Lung (tissue), 12 donors: Measurements from ENCODE around the gene CYSRT1. TPM values are rescaled to one million over a fixed set of nuclear protein-coding genes. Genes with fewer than 3 reads are reported as not detected.

ENCODE experiments used
- ATAC-seq: fragments of 200-7000 bp; cut with Tn5 transposase; one replicate; pipeline ENCODE4 v1.9.1; 2020; ENCODE audit warnings: moderate number of reproducible peaks; ENCODE audit not compliant: insufficient read depth, low FRiP score
- DNase-seq, 3 donors: peaks; one replicate each; pipeline ENCODE4 v3.0.0-alpha.2; 2013 to 2017
- H3K27ac ChIP-seq, 2 donors: one replicate each; pipeline ENCODE4 v1.5.1; 2013; ENCODE audit warnings: mild to moderate bottlenecking in 2 of 2, moderate library complexity in 2 of 2, control low read depth in 1 of 2, inconsistent platforms in 1 of 2, low read depth in 1 of 2, low read length in 1 of 2
- H3K27me3 ChIP-seq, 3 donors: one replicate each; pipeline ENCODE4 v1.5.1; 2013; ENCODE audit warnings: low read length in 2 of 3; ENCODE audit not compliant: control insufficient read depth in 3 of 3, insufficient read depth in 3 of 3
- H3K36me3 ChIP-seq, 4 donors: one replicate each; pipeline ENCODE4 v1.5.1; 2013; ENCODE audit warnings: low read length in 4 of 4, mild to moderate bottlenecking in 1 of 4, moderate library complexity in 1 of 4; ENCODE audit not compliant: control insufficient read depth in 4 of 4, insufficient read depth in 4 of 4
- H3K4me1 ChIP-seq, 5 donors: one replicate each; pipeline ENCODE4 v1.5.1; 2013; ENCODE audit warnings: low read length in 5 of 5, mild to moderate bottlenecking in 2 of 5, moderate library complexity in 1 of 5; ENCODE audit not compliant: control insufficient read depth in 5 of 5, insufficient read depth in 5 of 5
- H3K4me3 ChIP-seq: one replicate; pipeline ENCODE4 v1.5.1; 2013; ENCODE audit warnings: mild to moderate bottlenecking, control low read depth, moderate library complexity
- H3K9ac ChIP-seq, 2 donors: one replicate each; pipeline ENCODE4 v1.5.1; 2013; ENCODE audit warnings: low read length in 2 of 2, control low read depth in 1 of 2; ENCODE audit not compliant: insufficient read depth in 1 of 2
- H3K9me3 ChIP-seq, 4 donors: one replicate each; pipeline ENCODE4 v1.5.1; 2013; ENCODE audit warnings: low read length in 3 of 4, mild to moderate bottlenecking in 1 of 4, moderate library complexity in 1 of 4; ENCODE audit not compliant: control insufficient read depth in 4 of 4, insufficient read depth in 3 of 4
- WGBS, 2 donors: extraction: QIAGEN DNeasy Blood & Tissue Kit; methylation state at CpG; one replicate each; pipeline ENCODE4 v1.1.7; 2013; 5-methylcytosine and 5-hydroxymethylcytosine counted together
- polyA plus RNA-seq, 2 donors: library from polyadenylated mRNA; stranded (reverse); fragments of 200-250 nt; gene quantifications; one replicate each; pipeline ENCODE4 v1.2.1, GENCODE V29; 2013
- total RNA-seq, 2 donors: library from RNA; depleted of rRNA in 1 of 2; stranded (reverse); fragments of >200 nt in 1 of 2; gene quantifications; one replicate each; pipeline ENCODE4 v1.2.1, GENCODE V29; 2014 to 2021
- TF ChIP-seq, protein P1 (sequence below): IDR thresholded peaks from 2 replicates; pipeline ENCODE4 v1.5.1; 2012; ENCODE audit warnings: mild to moderate bottlenecking; ENCODE audit errors: control extremely low read depth, extremely low read depth
- donor health status: control.
- donor health status: control.
- donor health status: Bipolar disorder and iron deficiency.
- donor health status: healthy.
- donor health status: DM: yes; HTN: yes; CAD: no.

CYSRT1 gene
- total and polyA plus RNA-seq, 4 donors, result 0.70 to 2.7 (median 0.92) TPM; not detected in 1

DNA sequence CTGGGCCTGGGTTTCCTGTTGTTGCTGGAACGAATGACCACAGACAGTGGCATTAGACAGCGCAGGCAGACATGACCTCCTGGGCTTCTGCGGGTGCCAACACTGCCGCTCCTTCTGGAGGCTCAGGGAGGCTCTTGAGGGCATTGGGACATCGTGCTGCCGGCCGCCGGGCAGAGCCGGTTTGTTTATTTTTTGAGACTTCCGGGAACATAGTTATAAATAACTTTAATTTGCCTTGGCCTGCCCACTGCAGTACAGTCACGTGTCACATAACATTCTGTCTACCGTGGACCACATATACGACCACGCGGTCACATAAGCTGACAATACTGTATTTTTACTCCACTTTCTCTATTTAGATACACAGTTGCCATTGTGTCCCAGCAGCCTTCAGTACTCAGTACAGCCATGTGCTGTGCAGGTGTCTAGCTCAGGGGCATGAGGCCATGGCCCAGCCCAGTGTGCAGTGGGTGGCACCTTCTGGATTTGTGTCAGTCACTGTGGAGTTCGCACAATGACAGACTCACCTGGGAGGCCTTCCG lies 44.3 kb downstream of the CYSRT1 start:
- DNase-seq (peak; percentile 28 to 57 (median 47)), ATAC-seq (peak; percentile 47)
- Histone ChIP-seq H3K4me1 (peaks cover under 1 to 20% (median 4%) of the 10 kb centered on the region in 5 donors), H3K36me3 (peaks cover 11 to 41% (median 15%) of the 10 kb centered on the region in 4 donors), H3K9ac (no peak overlapping the region), H3K9me3 (no peaks in the 10 kb centered on the region), H3K27me3 (no peaks in the 10 kb centered on the region), H3K4me3 (no peak overlapping the region), H3K27ac (peak overlapping the region; percentile 64 to 94)
- 27 to 61% methylated on average over 17 of the region's 17 CpGs for WGBS, 2 donors
- TF ChIP-seq, protein P1, sequence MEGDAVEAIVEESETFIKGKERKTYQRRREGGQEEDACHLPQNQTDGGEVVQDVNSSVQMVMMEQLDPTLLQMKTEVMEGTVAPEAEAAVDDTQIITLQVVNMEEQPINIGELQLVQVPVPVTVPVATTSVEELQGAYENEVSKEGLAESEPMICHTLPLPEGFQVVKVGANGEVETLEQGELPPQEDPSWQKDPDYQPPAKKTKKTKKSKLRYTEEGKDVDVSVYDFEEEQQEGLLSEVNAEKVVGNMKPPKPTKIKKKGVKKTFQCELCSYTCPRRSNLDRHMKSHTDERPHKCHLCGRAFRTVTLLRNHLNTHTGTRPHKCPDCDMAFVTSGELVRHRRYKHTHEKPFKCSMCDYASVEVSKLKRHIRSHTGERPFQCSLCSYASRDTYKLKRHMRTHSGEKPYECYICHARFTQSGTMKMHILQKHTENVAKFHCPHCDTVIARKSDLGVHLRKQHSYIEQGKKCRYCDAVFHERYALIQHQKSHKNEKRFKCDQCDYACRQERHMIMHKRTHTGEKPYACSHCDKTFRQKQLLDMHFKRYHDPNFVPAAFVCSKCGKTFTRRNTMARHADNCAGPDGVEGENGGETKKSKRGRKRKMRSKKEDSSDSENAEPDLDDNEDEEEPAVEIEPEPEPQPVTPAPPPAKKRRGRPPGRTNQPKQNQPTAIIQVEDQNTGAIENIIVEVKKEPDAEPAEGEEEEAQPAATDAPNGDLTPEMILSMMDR, result no peak

DNA sequence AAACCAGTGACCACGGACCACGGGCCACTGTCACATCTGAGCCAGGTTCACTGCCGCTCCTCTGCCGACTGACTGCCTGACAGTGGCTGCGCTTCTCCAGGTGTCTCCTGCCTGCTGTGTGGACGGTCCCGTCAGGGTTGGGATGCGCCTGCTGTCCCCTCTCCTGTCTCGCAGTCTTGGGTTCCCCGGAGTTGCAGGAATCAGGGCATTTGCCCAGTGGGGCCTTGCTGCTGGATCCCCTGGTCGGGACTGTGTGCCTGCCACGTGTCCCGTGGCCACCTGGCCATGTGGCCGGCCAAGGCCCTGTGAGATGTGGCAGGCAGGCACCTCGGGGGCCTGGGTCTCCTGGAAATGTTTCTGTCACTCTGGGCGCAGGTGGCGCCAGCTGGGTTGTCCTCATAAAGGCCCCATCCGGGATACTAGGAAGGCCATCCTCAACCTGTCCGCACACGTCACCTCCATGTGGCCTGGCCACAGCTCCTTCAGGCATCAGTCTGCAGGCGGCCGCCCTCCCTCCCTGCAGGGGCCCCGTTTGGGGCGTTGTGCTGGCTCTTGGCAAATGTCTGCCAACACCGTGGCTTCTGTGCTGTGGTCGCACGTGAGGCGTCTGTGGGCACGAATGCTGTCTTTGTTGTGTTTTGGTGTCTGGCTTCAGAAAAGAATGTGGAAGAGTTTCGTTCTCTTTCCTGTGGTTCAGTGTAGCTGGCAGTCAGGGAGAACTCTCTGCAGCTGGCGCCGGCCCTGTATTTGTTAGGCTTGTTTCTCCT lies 46.1 kb downstream of the CYSRT1 start:
- no peaks in the 10 kb centered on the region for H3K9me3 ChIP-seq
- 70 to 78% methylated on average over 32 of the region's 32 CpGs for WGBS, 2 donors
- TF ChIP-seq, protein P1, result no peak
- no peak for DNase-seq
- no peak overlapping the region for H3K27ac ChIP-seq
- peaks cover 6 to 30% (median 13%) of the 10 kb centered on the region in 4 donors for H3K36me3 ChIP-seq
- ATAC-seq, result no peak
- H3K9ac ChIP-seq, result no peak overlapping the region
- no peaks in the 10 kb centered on the region for H3K27me3 ChIP-seq
- no peak overlapping the region for H3K4me3 ChIP-seq
- peaks cover 3 to 27% (median 4%) of the 10 kb centered on the region in 5 donors for H3K4me1 ChIP-seq

DNA sequence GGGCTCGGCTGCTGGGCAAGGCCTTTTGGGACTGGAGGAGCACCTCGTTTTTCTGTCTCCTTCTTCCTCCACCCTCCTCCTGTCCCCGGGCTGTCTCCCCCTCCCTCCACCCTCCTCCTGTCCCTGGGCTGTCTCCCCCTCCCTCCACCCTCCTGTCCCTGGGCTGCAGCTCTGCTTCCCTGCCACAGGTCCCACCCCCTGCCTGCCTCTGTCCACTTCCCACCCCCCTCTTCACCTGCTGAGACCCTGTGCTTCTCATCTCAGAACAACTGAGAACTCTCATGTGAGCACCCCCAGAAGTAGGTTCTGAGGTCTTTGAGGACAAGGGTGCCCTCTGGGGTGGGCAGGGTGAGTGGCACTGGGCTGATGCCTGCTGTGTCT lies 46.7 kb downstream of the CYSRT1 start:
- Histone ChIP-seq H3K9me3 (no peaks in the 10 kb centered on the region), H3K4me1 (peaks cover 3 to 32% (median 8%) of the 10 kb centered on the region in 5 donors), H3K36me3 (peaks cover 5 to 25% (median 12%) of the 10 kb centered on the region in 4 donors), H3K27ac (no peak overlapping the region), H3K27me3 (no peaks in the 10 kb centered on the region), H3K4me3 (no peak overlapping the region), H3K9ac (no peak overlapping the region)
- WGBS, 2 donors, result 13 to 32% methylated on average over 3 of the region's 3 CpGs
- DNase-seq (no peak), ATAC-seq (no peak)
- TF ChIP-seq, protein P1, result no peak
